ENCODE measurements around the gene AFF1. TPM values are rescaled to one million over a fixed set of nuclear protein-coding genes. Genes with fewer than 3 reads are reported as not detected.

AFF1 gene
- total and polyA plus RNA-seq, 2 of the 4 experiments (the other 2 are of a cell fraction): 7.0 to 9.6 TPM

GRCh38 chr4:87036713-87037112, 101.9 kb downstream of the AFF1 start:
- no peak overlapping the region for H2AK5ac ChIP-seq (ENCODE audit: low read depth, low read length)
- no peak overlapping the region for H4K8ac ChIP-seq (ENCODE audit: low read depth in 2 of 2, low read length in 2 of 2)
- no peak overlapping the region for H2BK120ac ChIP-seq (ENCODE audit: low read depth, low read length)
- H2AFZ ChIP-seq (replicated peaks; ENCODE audit: low read length, poor library complexity): no peak overlapping the region
- DNase-seq (no peak), ATAC-seq (ENCODE audit: low read depth) (no peak)
- peaks cover 12% of the 10 kb centered on the region; the same call in 1 of the 2 replicates for H3K9me1 ChIP-seq (ENCODE audit: insufficient read depth, low read length)
- H3K4me1 ChIP-seq (ENCODE audit: control insufficient read depth, insufficient read depth, low read length): peaks cover 30% of the 10 kb centered on the region
- no peak overlapping the region for H3K23ac ChIP-seq (ENCODE audit: low read depth, low read length)
- H3K56ac ChIP-seq (ENCODE audit: extremely low read depth, insufficient read depth, low read length): no peak overlapping the region
- H3K14ac ChIP-seq (replicated peaks; ENCODE audit: low read depth, low read length): no peak overlapping the region
- no peak overlapping the region for H4K91ac ChIP-seq (ENCODE audit: insufficient read depth, low read depth, low read length)
- ChIA-PET CTCF (interaction anchor here (0.7 kb wide), 1 partner anchor 440 kb away, joined by 3 read pairs; no protein-coding TSS in a partner anchor), POLR2A (ENCODE audit: unreplicated experiment) (no interaction called here)
- H2BK20ac ChIP-seq (ENCODE audit: low read depth, low read length): no peak overlapping the region
- H3K9me3 ChIP-seq (ENCODE audit: control insufficient read depth, insufficient read depth, low read length): no peaks in the 10 kb centered on the region
- H4K5ac ChIP-seq (ENCODE audit: low read depth, low read length): no peak overlapping the region
- no CpG with 5 or more reads among the region's 4 CpGs for WGBS, 2 experiments (ENCODE audit: extremely low coverage in 2 of 2, insufficient read length in 1 of 2)
- in situ Hi-C loops (cut with MboI; ENCODE audit: low sequenced_read_pairs) (no loop called here), intact Hi-C loops (cut with micrococcal nuclease) (no loop called here), dilution Hi-C loops (cut with HindIII; ENCODE audit: low sequenced_read_pairs, unreplicated experiment) (no loop called here)
- H3K9ac ChIP-seq (ENCODE audit: low read depth, low read length): no peak overlapping the region
- BruUV-seq (replicated peaks): no TSS peak
- no peak overlapping the region for H2AK9ac ChIP-seq (replicated peaks; ENCODE audit: low read depth, low read length, poor library complexity)
- H3K4me3 ChIP-seq (ENCODE audit: insufficient read depth, low read depth, low read length): no peak overlapping the region
- H4K20me1 ChIP-seq (ENCODE audit: insufficient read depth, low read length): peaks cover 47% of the 10 kb centered on the region
- no peak overlapping the region for H3K4ac ChIP-seq (ENCODE audit: low read depth, low read length)
- H3K27me3 ChIP-seq (ENCODE audit: control insufficient read depth, insufficient read depth, low read length): no peaks in the 10 kb centered on the region
- no peak overlapping the region for H2BK15ac ChIP-seq (ENCODE audit: low read depth, low read length)
- no peak overlapping the region for H3K27ac ChIP-seq (ENCODE audit: insufficient read depth, low read length)
- TF ChIP-seq ELK1 (IDR thresholded peaks at IDR 0.05; ENCODE audit: borderline replicate concordance, low read depth, low read length): no peak
- no peak for TF ChIP-seq RCOR1 (IDR thresholded peaks at IDR 0.05; ENCODE audit: insufficient replicate concordance, low read length)
- TF ChIP-seq RAD21 (IDR thresholded peaks at IDR 0.05; ENCODE audit: low read length): no peak
- no peak for TF ChIP-seq CHD1 (IDR thresholded peaks at IDR 0.05; ENCODE audit: low read depth, low read length)
- TF ChIP-seq MAZ (IDR thresholded peaks at IDR 0.05; ENCODE audit: borderline replicate concordance, low read depth, low read length): no peak
- TF ChIP-seq MAFK (IDR thresholded peaks at IDR 0.05; ENCODE audit: low read depth, low read length): no peak
- TF ChIP-seq, protein P1, sequence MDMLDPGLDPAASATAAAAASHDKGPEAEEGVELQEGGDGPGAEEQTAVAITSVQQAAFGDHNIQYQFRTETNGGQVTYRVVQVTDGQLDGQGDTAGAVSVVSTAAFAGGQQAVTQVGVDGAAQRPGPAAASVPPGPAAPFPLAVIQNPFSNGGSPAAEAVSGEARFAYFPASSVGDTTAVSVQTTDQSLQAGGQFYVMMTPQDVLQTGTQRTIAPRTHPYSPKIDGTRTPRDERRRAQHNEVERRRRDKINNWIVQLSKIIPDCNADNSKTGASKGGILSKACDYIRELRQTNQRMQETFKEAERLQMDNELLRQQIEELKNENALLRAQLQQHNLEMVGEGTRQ (IDR thresholded peaks at IDR 0.05; ENCODE audit: low read depth, low read length): no peak
- TF ChIP-seq POLR2A (IDR thresholded peaks at IDR 0.05; ENCODE audit: low read depth, low read length): no peak
- no peak for TF ChIP-seq SMC3 (IDR thresholded peaks at IDR 0.05; ENCODE audit: low read depth, low read length)
- TF ChIP-seq CTCF (conservative IDR thresholded peaks at IDR 0.05; ENCODE audit: low read depth, low read length): no peak
- no peak overlapping the region for H3K18ac ChIP-seq (ENCODE audit: low read depth, low read length)
- H2BK5ac ChIP-seq (ENCODE audit: low read depth, low read length, poor library complexity, severe bottlenecking): no peak overlapping the region
- H3K79me1 ChIP-seq (ENCODE audit: low read depth in 1 of 2, low read length in 2 of 2): peaks cover 40 to 91% of the 10 kb centered on the region in 2 experiments
- no peak overlapping the region for H3K4me2 ChIP-seq (ENCODE audit: low read depth, low read length)
- H3K36me3 ChIP-seq (ENCODE audit: control insufficient read depth, insufficient read depth, low read length): no peaks in the 10 kb centered on the region

All from IMR-90 (cell line).